Ascending aorta (tissue), 2 donors: ENCODE results near the gene BRPF3. TPM values are rescaled to one million over a fixed set of nuclear protein-coding genes. Genes with fewer than 3 reads are reported as not detected.

Experiments used
- DNase-seq, 2 donors: peaks; one replicate each; pipeline ENCODE4 v3.0.0-alpha.2; 2019; ENCODE audit warnings: low spot score in 2 of 2
- H3K27ac ChIP-seq, 2 donors: fragments of 200-600 bp; sonication (generic); one replicate each; pipeline ENCODE4 v1.5.1; 2016 to 2017; ENCODE audit warnings: mild to moderate bottlenecking in 1 of 2
- H3K27me3 ChIP-seq: fragments of 200-600 bp; sonication (generic); one replicate; pipeline ENCODE4 v1.5.1; 2017
- H3K36me3 ChIP-seq, 2 donors: fragments of 200-600 bp; sonication (generic); one replicate each; pipeline ENCODE4 v1.5.1; 2016
- H3K4me1 ChIP-seq, 2 donors: fragments of 200-600 bp; sonication (generic); one replicate each; pipeline ENCODE4 v1.5.1; 2016 to 2017; ENCODE audit warnings: mild to moderate bottlenecking in 1 of 2
- H3K4me3 ChIP-seq, 2 donors: fragments of 200-600 bp; sonication (generic); one replicate each; pipeline ENCODE4 v1.5.1; 2016 to 2017; ENCODE audit warnings: mild to moderate bottlenecking in 1 of 2
- H3K9me3 ChIP-seq, 2 donors: fragments of 200-600 bp; sonication (generic); one replicate each; pipeline ENCODE4 v1.5.1; 2016
- intact Hi-C: fragments of 100-400 bp; cut with DNase I; formaldehyde crosslinking; loops from one replicate; pipeline ENCODE4 v1.15.1; 2023
- total RNA-seq: library from RNA; depleted of rRNA; stranded (reverse); fragments of >200 nt; gene quantifications from one replicate; pipeline ENCODE4 v1.1.0, GENCODE V29; 2016
- TF ChIP-seq, protein P1 (sequence below), 3 experiments: fragments of 200-600 bp in 2 of 3; fragments of 450-650 bp in 1 of 3; sonication (generic) in 2 of 3; IDR thresholded peaks; one replicate each; pipeline ENCODE4 v1.5.1; 2016 to 2019; ENCODE audit warnings: antibody characterized with exemption in 3 of 3, mild to moderate bottlenecking in 1 of 3, moderate library complexity in 1 of 3

Gene BRPF3
- total RNA-seq, 1 donor from 2014 or later, result 26.5 TPM

GRCh38 chr6:36155662-36156061, 40.9 kb upstream of the BRPF3 start:
- H3K27ac ChIP-seq, result no peak overlapping the region
- H3K9me3 ChIP-seq, result no peaks in the 10 kb centered on the region
- H3K36me3 ChIP-seq, result no peaks in the 10 kb centered on the region
- no peaks in the 10 kb centered on the region for H3K4me1 ChIP-seq
- no peak overlapping the region for H3K4me3 ChIP-seq
- intact Hi-C loops, result no loop called here
- DNase-seq, result no peak
- TF ChIP-seq, protein P1, sequence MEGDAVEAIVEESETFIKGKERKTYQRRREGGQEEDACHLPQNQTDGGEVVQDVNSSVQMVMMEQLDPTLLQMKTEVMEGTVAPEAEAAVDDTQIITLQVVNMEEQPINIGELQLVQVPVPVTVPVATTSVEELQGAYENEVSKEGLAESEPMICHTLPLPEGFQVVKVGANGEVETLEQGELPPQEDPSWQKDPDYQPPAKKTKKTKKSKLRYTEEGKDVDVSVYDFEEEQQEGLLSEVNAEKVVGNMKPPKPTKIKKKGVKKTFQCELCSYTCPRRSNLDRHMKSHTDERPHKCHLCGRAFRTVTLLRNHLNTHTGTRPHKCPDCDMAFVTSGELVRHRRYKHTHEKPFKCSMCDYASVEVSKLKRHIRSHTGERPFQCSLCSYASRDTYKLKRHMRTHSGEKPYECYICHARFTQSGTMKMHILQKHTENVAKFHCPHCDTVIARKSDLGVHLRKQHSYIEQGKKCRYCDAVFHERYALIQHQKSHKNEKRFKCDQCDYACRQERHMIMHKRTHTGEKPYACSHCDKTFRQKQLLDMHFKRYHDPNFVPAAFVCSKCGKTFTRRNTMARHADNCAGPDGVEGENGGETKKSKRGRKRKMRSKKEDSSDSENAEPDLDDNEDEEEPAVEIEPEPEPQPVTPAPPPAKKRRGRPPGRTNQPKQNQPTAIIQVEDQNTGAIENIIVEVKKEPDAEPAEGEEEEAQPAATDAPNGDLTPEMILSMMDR (IDR thresholded peaks at IDR 0.05), result no peak
- H3K27me3 ChIP-seq, result no peaks in the 10 kb centered on the region

- Histone ChIP-seq H3K36me3 (no peaks in the 10 kb centered on the region), H3K27me3 (no peaks in the 10 kb centered on the region), H3K9me3 (no peaks in the 10 kb centered on the region), H3K4me1 (no peaks in the 10 kb centered on the region), H3K4me3 (no peak overlapping the region), H3K27ac (no peak overlapping the region)
- intact Hi-C loops, result no loop called here
- no peak for DNase-seq
- TF ChIP-seq, protein P1 (IDR thresholded peaks at IDR 0.05), result no peak
Observed at GRCh38 chr6:36160147-36160760, 36.3 kb upstream of the BRPF3 start.

DNA sequence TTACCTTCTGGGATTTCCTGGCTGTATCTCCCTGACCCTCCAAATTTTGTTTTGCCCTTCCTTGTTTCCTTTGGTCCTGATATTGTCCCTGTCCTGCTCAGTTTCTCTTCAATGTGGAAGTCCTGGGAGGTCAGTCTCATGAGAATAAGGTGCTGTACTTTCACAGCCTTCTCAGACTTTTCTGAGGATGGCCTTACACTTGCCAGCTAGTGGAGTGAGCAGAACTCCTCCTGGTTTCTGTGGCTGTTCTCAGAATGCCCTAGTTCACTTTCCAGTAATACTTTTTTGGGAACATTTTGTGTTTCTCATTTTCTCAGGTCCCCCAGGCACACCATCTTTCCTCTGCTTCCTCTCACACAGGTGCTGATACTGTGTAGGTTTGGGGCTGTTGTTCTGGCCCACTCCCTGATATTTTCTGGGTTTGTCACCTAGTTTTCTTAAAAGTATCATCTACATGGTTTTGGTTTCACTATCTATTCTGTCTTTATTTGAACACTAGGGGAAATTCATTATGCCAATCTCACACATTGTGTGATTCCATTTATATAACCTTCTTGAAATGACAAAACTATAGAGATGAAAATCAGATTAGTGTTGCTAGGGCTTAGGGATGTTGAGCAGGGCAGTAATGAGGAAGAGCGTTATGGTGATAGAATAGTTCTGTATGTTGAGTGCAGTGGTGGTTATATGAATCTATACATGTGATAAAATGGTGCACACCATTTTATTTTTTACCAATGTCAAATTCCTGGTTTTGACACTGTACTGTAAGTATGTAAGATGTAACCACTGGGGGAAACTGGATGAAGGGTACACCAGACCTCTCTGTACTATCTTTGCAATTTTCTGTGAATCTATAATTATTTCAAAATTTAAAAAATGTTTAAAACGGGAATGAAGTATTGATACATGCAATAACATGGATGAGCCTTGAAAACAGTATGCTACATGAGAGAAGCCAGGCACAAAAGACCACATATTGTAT, 27.2 kb upstream of the BRPF3 start:
- no peak for DNase-seq
- no peaks in the 10 kb centered on the region for H3K4me1 ChIP-seq
- no peaks in the 10 kb centered on the region for H3K36me3 ChIP-seq
- TF ChIP-seq, protein P1 (IDR thresholded peaks at IDR 0.05), result no peak
- intact Hi-C loops, result no loop called here
- no peaks in the 10 kb centered on the region for H3K27me3 ChIP-seq
- H3K9me3 ChIP-seq, result no peaks in the 10 kb centered on the region
- H3K4me3 ChIP-seq, result no peak overlapping the region
- H3K27ac ChIP-seq, result no peak overlapping the region

DNA sequence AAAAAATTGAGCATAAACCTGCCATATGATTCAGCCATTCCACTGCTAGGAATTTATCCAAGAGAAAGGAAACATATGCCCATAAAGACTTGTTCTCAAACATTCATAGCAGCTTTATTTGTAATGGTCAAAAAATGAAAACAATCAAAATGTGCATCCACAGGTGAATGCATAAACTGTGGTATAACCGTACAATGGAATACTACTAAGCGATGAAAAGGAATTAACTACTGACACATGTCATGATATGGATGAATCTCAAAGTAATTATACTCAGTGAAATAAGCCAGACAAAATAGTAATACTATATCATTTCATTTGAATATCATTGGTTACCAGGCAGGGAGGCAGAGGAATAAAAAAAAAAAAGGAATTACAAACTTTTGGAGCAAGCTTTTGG, 25.8 kb upstream of the BRPF3 start:
- TF ChIP-seq, protein P1 (IDR thresholded peaks at IDR 0.05), result no peak

GRCh38 chr6:36171573-36171972, 25.0 kb upstream of the BRPF3 start:
- Histone ChIP-seq H3K4me1 (no peaks in the 10 kb centered on the region), H3K36me3 (no peaks in the 10 kb centered on the region), H3K27ac (no peak overlapping the region), H3K9me3 (no peaks in the 10 kb centered on the region), H3K4me3 (no peak overlapping the region), H3K27me3 (no peaks in the 10 kb centered on the region)
- intact Hi-C loops, result no loop called here
- TF ChIP-seq, protein P1 (IDR thresholded peaks at IDR 0.05), result no peak
- no peak for DNase-seq

More for the DNA sequence above, 25.8 kb upstream of the BRPF3 start:
- Histone ChIP-seq H3K27ac (no peak overlapping the region), H3K27me3 (no peaks in the 10 kb centered on the region), H3K4me3 (no peak overlapping the region), H3K36me3 (no peaks in the 10 kb centered on the region), H3K4me1 (no peaks in the 10 kb centered on the region), H3K9me3 (no peaks in the 10 kb centered on the region)
- intact Hi-C loops, result no loop called here
- no peak for DNase-seq
